IPS-20b (cell line): ENCODE measurements around the gene CPNE8.

Experiments used
- H3K27ac ChIP-seq: one replicate; pipeline ENCODE4 v1.5.1; 2013; ENCODE audit warnings: low read length
- H3K27me3 ChIP-seq: 2 replicates; pipeline ENCODE4 v1.6.1; 2013; ENCODE audit warnings: mild to moderate bottlenecking, low read length, inconsistent platforms; ENCODE audit not compliant: insufficient read depth
- H3K36me3 ChIP-seq: 2 replicates; pipeline ENCODE4 v1.6.1; 2013; ENCODE audit warnings: low read depth, mild to moderate bottlenecking, inconsistent platforms, low read length, moderate library complexity; ENCODE audit not compliant: insufficient read depth
- H3K4me1 ChIP-seq: 2 replicates; pipeline ENCODE4 v1.6.1; 2013; ENCODE audit warnings: mild to moderate bottlenecking, control low read depth, inconsistent platforms, low read length, moderate library complexity; ENCODE audit not compliant: insufficient read depth
- H3K4me3 ChIP-seq: 2 replicates; pipeline ENCODE4 v1.5.1; 2013; ENCODE audit warnings: mild to moderate bottlenecking, low read length, inconsistent platforms
- H3K9ac ChIP-seq: 2 replicates; pipeline ENCODE4 v1.6.1; 2013; ENCODE audit warnings: low read depth, mild to moderate bottlenecking, inconsistent platforms, low read length, moderate library complexity
- H3K9me3 ChIP-seq: 2 replicates; pipeline ENCODE4 v1.6.1; 2013; ENCODE audit warnings: mild to moderate bottlenecking, low read depth, low read length, inconsistent platforms; ENCODE audit not compliant: insufficient read depth

The CPNE8 gene

DNA sequence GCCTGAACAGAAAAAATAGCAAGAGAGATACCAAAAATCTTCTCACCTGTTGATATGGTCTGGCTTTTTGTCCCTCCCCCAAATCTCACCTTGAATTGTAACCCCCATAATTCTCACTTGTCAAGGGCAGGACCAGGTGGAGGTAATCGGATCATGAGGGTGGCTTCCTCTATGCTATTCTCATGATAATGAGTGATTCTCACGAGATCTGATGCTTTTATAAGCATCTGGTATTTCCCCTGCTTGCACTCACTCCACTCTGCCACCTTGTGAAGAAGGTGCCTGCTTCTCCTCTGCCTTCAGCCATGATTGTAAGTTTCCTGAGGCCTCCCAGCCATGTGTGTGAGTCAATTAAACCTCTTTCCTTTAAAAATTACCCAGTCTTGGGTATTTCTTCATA, 291.2 kb downstream of the CPNE8 start:
- no peaks in the 10 kb centered on the region; the same call in 1 of the 2 replicates for H3K36me3 ChIP-seq
- H3K27ac ChIP-seq, result no peak overlapping the region
- no peaks in the 10 kb centered on the region; the same call in 1 of the 2 replicates for H3K4me1 ChIP-seq
- no peaks in the 10 kb centered on the region for H3K9me3 ChIP-seq
- H3K27me3 ChIP-seq, result no peaks in the 10 kb centered on the region
- H3K4me3 ChIP-seq, result no peak overlapping the region
- H3K9ac ChIP-seq, result no peak overlapping the region

- H3K9ac ChIP-seq, result no peak overlapping the region
- no peaks in the 10 kb centered on the region for H3K9me3 ChIP-seq
- H3K27me3 ChIP-seq, result no peaks in the 10 kb centered on the region
- H3K27ac ChIP-seq, result no peak overlapping the region
- H3K36me3 ChIP-seq, result no peaks in the 10 kb centered on the region; the same call in 1 of the 2 replicates
- no peak overlapping the region for H3K4me3 ChIP-seq
- no peaks in the 10 kb centered on the region; the same call in 1 of the 2 replicates for H3K4me1 ChIP-seq
Measured at GRCh38 chr12:38610808-38611350, 294.5 kb downstream of the CPNE8 start.

GRCh38 chr12:38607295-38607694, 298.1 kb downstream of the CPNE8 start:
- H3K9me3 ChIP-seq, result no peaks in the 10 kb centered on the region
- no peaks in the 10 kb centered on the region for H3K27me3 ChIP-seq
- H3K4me3 ChIP-seq, result no peak overlapping the region
- H3K36me3 ChIP-seq, result no peaks in the 10 kb centered on the region
- H3K4me1 ChIP-seq, result no peaks in the 10 kb centered on the region
- no peak overlapping the region for H3K9ac ChIP-seq
- no peak overlapping the region for H3K27ac ChIP-seq
